ENCODE data around the gene RAF1. TPM values are rescaled to one million over a fixed set of nuclear protein-coding genes. Genes with fewer than 3 reads are reported as not detected.
"Not testable (repeated sequence)": the region's sequence is repeated elsewhere in the genome, so short reads cannot be mapped to it uniquely, and the experiment has no call there.

RAF1 gene
- total and polyA plus RNA-seq, 9 of the 15 experiments (the other 6 are each of a cell fraction or from before 2014, with no cell fraction given), result 28.0 to 183 (median 85.6) TPM

GRCh38 chr3:12624964-12625363 lies 39.0 kb downstream of the RAF1 start:
- in situ Hi-C loops (cut with MboI); H3K9me3 ChIP-seq (replicated peaks; ENCODE audit: control insufficient read depth, insufficient read depth, low read depth, low read length); H3K9me1 ChIP-seq (ENCODE audit: control insufficient read depth, insufficient read depth, low read length); DNase-seq (ENCODE audit: extremely low read depth in 1 of 4, low spot score in 3 of 4); H3K36me3 ChIP-seq (ENCODE audit: control insufficient read depth, insufficient read depth, low read length); H3K27me3 ChIP-seq (ENCODE audit: control insufficient read depth in 2 of 2, insufficient read depth in 2 of 2, low read length in 2 of 2); H3K27ac ChIP-seq (ENCODE audit: extremely low read depth, low read depth, low read length); BruUV-seq (replicated peaks); H3K4me3 ChIP-seq; ATAC-seq; FAIRE-seq; H2AFZ ChIP-seq (ENCODE audit: low read depth, low read length); H3K4me2 ChIP-seq (ENCODE audit: insufficient read depth, low read length); TF ChIP-seq CEBPG (CRISPR knock-in tag; IDR thresholded peaks at IDR 0.05): not testable (repeated sequence)
- Histone ChIP-seq H3K9ac (ENCODE audit: insufficient read depth in 1 of 2, low read depth in 2 of 2, low read length in 2 of 2) (peak overlapping the region in 1 of 2 experiments; percentile 2; a peak in 1 of 4 replicates), H3K4me1 (replicated peaks in 1 of 2; ENCODE audit: control insufficient read depth in 2 of 2, insufficient read depth in 2 of 2, low read length in 2 of 2) (peaks cover 33 to 49% of the 10 kb centered on the region in 2 experiments), H4K20me1 (replicated peaks; ENCODE audit: control insufficient read depth, insufficient read depth, low read length) (peaks cover 12% of the 10 kb centered on the region), H3K79me2 (ENCODE audit: control insufficient read depth, insufficient read depth, low read length) (peaks cover 97% of the 10 kb centered on the region)
- CTCF ChIA-PET (ENCODE audit: low intra/inter-chr PET ratio), result interaction anchor here (0.6 kb wide), 1 partner anchor 29 kb away, joined by 3 read pairs; no protein-coding TSS in a partner anchor
- POLR2A ChIA-PET, result interaction anchor here (0.8 kb wide), 1 partner anchor 9 kb away, joined by 3 read pairs; no protein-coding TSS in a partner anchor
- intact Hi-C loops (cut with micrococcal nuclease), result loop anchor here (5.0 kb wide), 1 partner anchor 37 kb away; the partner anchor contains the start of gene RAF1
- 88% methylated on average over 3 of the region's 3 CpGs for WGBS (ENCODE audit: insufficient coverage, low coverage, missing lambda C conversion rate)
- TF ChIP-seq CEBPB (tag; IDR thresholded peaks at IDR 0.05) (peak; percentile 50), ZNF121 (CRISPR knock-in tag; conservative IDR thresholded peaks at IDR 0.05) (peak; percentile 87), CEBPG (tag; conservative IDR thresholded peaks at IDR 0.05 in 1 of 2, IDR thresholded peaks at IDR 0.05 in 1 of 2) (peak in 1 of 2 experiments; percentile 22; a peak in 1 of 4 replicates), RBM25 (IDR thresholded peaks at IDR 0.05; ENCODE audit: low read depth, low read length, severe bottlenecking) (peak; percentile 26)

- intact Hi-C loops (cut with micrococcal nuclease) (no loop called here), in situ Hi-C loops (cut with MboI) (no loop called here)
- H4K20me1 ChIP-seq (replicated peaks; ENCODE audit: control insufficient read depth, insufficient read depth, low read length), result peaks cover 12% of the 10 kb centered on the region
- H3K9ac ChIP-seq (ENCODE audit: insufficient read depth in 1 of 2, low read depth in 2 of 2, low read length in 2 of 2), result no peak overlapping the region
- no peak for DNase-seq (ENCODE audit: extremely low read depth in 1 of 4, low spot score in 3 of 4)
- no peaks in the 10 kb centered on the region for H3K9me3 ChIP-seq (replicated peaks; ENCODE audit: control insufficient read depth, insufficient read depth, low read depth, low read length)
- no peak overlapping the region for H3K4me2 ChIP-seq (ENCODE audit: insufficient read depth, low read length)
- H3K79me2 ChIP-seq (ENCODE audit: control insufficient read depth, insufficient read depth, low read length), result peaks cover 95% of the 10 kb centered on the region
- peaks cover 28 to 42% of the 10 kb centered on the region in 2 experiments for H3K4me1 ChIP-seq (replicated peaks in 1 of 2; ENCODE audit: control insufficient read depth in 2 of 2, insufficient read depth in 2 of 2, low read length in 2 of 2)
- no peak for FAIRE-seq
- 84% methylated on average over 5 of the region's 5 CpGs for WGBS (ENCODE audit: insufficient coverage, low coverage, missing lambda C conversion rate)
- H3K9me1 ChIP-seq (ENCODE audit: control insufficient read depth, insufficient read depth, low read length), result no peaks in the 10 kb centered on the region
- no peaks in the 10 kb centered on the region for H3K36me3 ChIP-seq (ENCODE audit: control insufficient read depth, insufficient read depth, low read length)
- CTCF ChIA-PET (ENCODE audit: low intra/inter-chr PET ratio), result no interaction called here
- ATAC-seq, result no peak
- H3K4me3 ChIP-seq, result no peak overlapping the region
- no peaks in the 10 kb centered on the region for H3K27me3 ChIP-seq (ENCODE audit: control insufficient read depth in 2 of 2, insufficient read depth in 2 of 2, low read length in 2 of 2)
- no peak overlapping the region for H2AFZ ChIP-seq (ENCODE audit: low read depth, low read length)
- POLR2A ChIA-PET, result no interaction called here
- H3K27ac ChIP-seq (ENCODE audit: extremely low read depth, low read depth, low read length), result no peak overlapping the region
- no TSS peak for BruUV-seq (replicated peaks)
- TF ChIP-seq HMGN3 (IDR thresholded peaks at IDR 0.05; ENCODE audit: borderline replicate concordance, extremely low read depth, insufficient read length, low read depth, low read length) (no peak), KLF6 (CRISPR knock-in tag; IDR thresholded peaks at IDR 0.05; ENCODE audit: borderline replicate concordance) (no peak), GMEB1 (CRISPR knock-in tag; IDR thresholded peaks at IDR 0.05) (no peak), NR4A1 (CRISPR knock-in tag; IDR thresholded peaks at IDR 0.05) (no peak), NR4A1 (tag; IDR thresholded peaks at IDR 0.05) (no peak), DMBX1 (CRISPR knock-in tag; IDR thresholded peaks at IDR 0.05; ENCODE audit: borderline replicate concordance) (no peak), PHF21A (IDR thresholded peaks at IDR 0.05; ENCODE audit: borderline replicate concordance, low read depth) (no peak), E2F6 (IDR thresholded peaks at IDR 0.05; ENCODE audit: borderline replicate concordance in 1 of 2, extremely low read depth in 1 of 2, insufficient read depth in 1 of 2, insufficient read length in 1 of 2, low read depth in 1 of 2, low read length in 1 of 2, poor library complexity in 1 of 2, severe bottlenecking in 1 of 2) (no peak)
Measured at GRCh38 chr3:12624056-12624455, 39.9 kb downstream of the RAF1 start.

Data from K562 (cell line).